Adrenal gland (tissue), 5 donors: ENCODE measurements around the gene DEGS2.

Experiments used
- CTCF ChIP-seq, 6 experiments: fragments of 450-650 bp in 4 of 6; fragments of 200-600 bp in 2 of 6; sonication (generic) in 1 of 6; IDR thresholded peaks; 1 replicate in 5 of 6; 2 replicates in 1 of 6; pipeline versions ENCODE4 v1.5.1 to v1.8.0; 2016 to 2021; ENCODE audit warnings: antibody characterized with exemption in 6 of 6, mild to moderate bottlenecking in 2 of 6, moderate library complexity in 1 of 6
- POLR2A ChIP-seq, 2 donors: fragments of 450-650 bp; IDR thresholded peaks; one replicate each; pipeline ENCODE4 v1.6.1; 2017; ENCODE audit warnings: antibody characterized with exemption in 2 of 2, mild to moderate bottlenecking in 2 of 2, moderate library complexity in 1 of 2
- donor health status: DM: no; HTN: no; CAD: no.

- TF ChIP-seq CTCF (IDR thresholded peaks at IDR 0.05) (no peak), POLR2A (IDR thresholded peaks at IDR 0.05) (no peak)
Observed at GRCh38 chr14:100129161-100129589, 30.3 kb downstream of the DEGS2 start.
